Lower leg skin (tissue), 4 donors: ENCODE measurements around the gene GGCT. TPM values are rescaled to one million over a fixed set of nuclear protein-coding genes. Genes with fewer than 3 reads are reported as not detected.
"Not testable (repeated sequence)": the region's sequence is repeated elsewhere in the genome, so short reads cannot be mapped to it uniquely, and the experiment has no call there.

Experiments used
- DNase-seq, 2 donors: peaks; one replicate each; pipeline ENCODE4 v3.0.0-alpha.2; 2019; ENCODE audit warnings: low spot score in 2 of 2
- H3K4me3 ChIP-seq: fragments of 200-600 bp; sonication (generic); 2 replicates; pipeline ENCODE4 v1.5.1; 2017; ENCODE audit warnings: mild to moderate bottlenecking, low read depth; ENCODE audit not compliant: poor library complexity, severe bottlenecking
- CTCF ChIP-seq, 3 donors: fragments of 450-650 bp; IDR thresholded peaks; one replicate each; pipeline ENCODE4 v1.5.1; 2016; ENCODE audit warnings: antibody characterized with exemption in 3 of 3, mild to moderate bottlenecking in 3 of 3, moderate library complexity in 2 of 3
- POLR2A ChIP-seq, 2 donors: fragments of 450-650 bp; IDR thresholded peaks; one replicate each; pipeline ENCODE4 v1.6.1; 2016 to 2017; ENCODE audit warnings: antibody characterized with exemption in 2 of 2, mild to moderate bottlenecking in 1 of 2, moderate library complexity in 1 of 2
- WGBS, 2 donors: methylation state at CpG; one replicate each; pipeline ENCODE4 v1.1.5; 2018; 5-methylcytosine and 5-hydroxymethylcytosine counted together
- intact Hi-C: fragments of 100-400 bp; cut with DNase I; formaldehyde crosslinking; loops from one replicate; pipeline ENCODE4 v1.15.0; 2023; ENCODE audit warnings: low total_unique reads
- total RNA-seq, 4 donors: library from RNA; depleted of rRNA; stranded (reverse); fragments of >200 nt; gene quantifications; one replicate each; pipeline ENCODE4 v1.1.0, GENCODE V29; 2016

Gene GGCT
- total RNA-seq, 4 donors from 2014 or later, result 40.0 to 66.2 (median 60.8) TPM

GRCh38 chr7:30531286-30531685 is 26.7 kb upstream of the GGCT start:
- WGBS, 2 donors, result 85 to 99% methylated on average over 3 of the region's 3 CpGs

GRCh38 chr7:30530373-30530772 is 25.7 kb upstream of the GGCT start:
- DNase-seq, result no peak
- WGBS, 2 donors, result 97 to 100% methylated on average over 1 of the region's 1 CpG
- no peak overlapping the region for H3K4me3 ChIP-seq
- intact Hi-C loops, result no loop called here
- TF ChIP-seq CTCF (IDR thresholded peaks at IDR 0.05) (no peak), POLR2A (IDR thresholded peaks at IDR 0.05) (no peak)

More at GRCh38 chr7:30531286-30531685, 26.7 kb upstream of the GGCT start:
- no peak for DNase-seq
- H3K4me3 ChIP-seq, result no peak overlapping the region
- no peak for TF ChIP-seq CTCF (IDR thresholded peaks at IDR 0.05)
- TF ChIP-seq POLR2A (IDR thresholded peaks at IDR 0.05), result no peak
- intact Hi-C loops, result no loop called here

GRCh38 chr7:30528779-30529178 is 24.1 kb upstream of the GGCT start:
- no peak for DNase-seq
- H3K4me3 ChIP-seq, result no peak overlapping the region
- TF ChIP-seq CTCF (IDR thresholded peaks at IDR 0.05), result no peak
- intact Hi-C loops, result no loop called here

- intact Hi-C loops, DNase-seq, H3K4me3 ChIP-seq: not testable (repeated sequence)
- 77 to 97% methylated on average over 1 of the region's 1 CpG for WGBS, 2 donors
These were observed 22.7 kb upstream of the GGCT start for GRCh38 chr7:30527297-30527696.

- 92 to 94% methylated on average over 4 of the region's 4 CpGs for WGBS, 2 donors
- TF ChIP-seq CTCF (IDR thresholded peaks at IDR 0.05) (no peak), POLR2A (IDR thresholded peaks at IDR 0.05) (no peak)
- H3K4me3 ChIP-seq, result no peak overlapping the region
- intact Hi-C loops, result no loop called here
- no peak for DNase-seq
These were observed 21.5 kb upstream of the GGCT start for GRCh38 chr7:30526163-30526562.

GRCh38 chr7:30525429-30525828 is 20.8 kb upstream of the GGCT start:
- WGBS, 2 donors, result 84 to 97% methylated on average over 5 of the region's 5 CpGs
- no peak for TF ChIP-seq CTCF (IDR thresholded peaks at IDR 0.05)
- TF ChIP-seq POLR2A (IDR thresholded peaks at IDR 0.05), result no peak
- no peak overlapping the region for H3K4me3 ChIP-seq
- DNase-seq, result no peak
- intact Hi-C loops, result no loop called here
